Measurements from ENCODE around the gene RBMS2.

Gene RBMS2

DNA sequence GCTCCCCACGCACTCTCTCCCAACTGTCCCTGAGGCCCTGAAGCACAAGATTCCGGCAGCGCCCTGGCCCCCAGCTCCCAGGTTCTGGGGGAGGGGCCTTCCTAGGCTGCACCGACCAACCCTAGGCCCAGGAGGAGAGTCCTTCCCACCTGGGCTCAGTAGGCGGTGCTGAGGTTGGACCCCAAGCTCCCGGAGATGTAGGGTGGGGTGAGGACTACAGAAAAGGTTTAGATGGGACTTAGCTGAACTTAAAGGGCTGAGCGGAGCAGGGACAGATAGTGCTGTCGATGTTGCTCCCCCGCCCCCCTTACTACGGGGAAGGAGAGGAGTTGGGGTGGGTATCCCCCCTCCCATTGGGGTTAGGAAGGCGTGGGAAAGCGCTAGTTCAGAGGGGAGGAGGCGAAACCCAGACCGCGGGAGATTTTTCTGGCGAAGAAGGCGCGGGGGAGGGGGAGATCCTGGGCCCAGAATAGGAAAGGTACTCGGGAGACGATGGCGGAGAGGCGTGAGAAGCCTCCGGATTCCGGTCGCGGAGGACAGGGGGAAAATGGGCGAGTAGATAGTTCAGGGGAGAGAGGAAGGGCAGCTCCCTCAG, 112.7 kb downstream of the RBMS2 start:
- Histone ChIP-seq H3K18ac (ENCODE audit: low read length) (peak overlapping the region; percentile 54), H3K27ac (ENCODE audit: low read depth, low read length) (peak overlapping the region; percentile 91), H3K4me1 (ENCODE audit: control insufficient read depth, low read depth, low read length) (peaks cover 17% of the 10 kb centered on the region), H2BK15ac (replicated peaks; ENCODE audit: low read depth) (no peak overlapping the region), H3K56ac (ENCODE audit: low read length) (peak overlapping the region; percentile 91), H4K5ac (ENCODE audit: low read length) (no peak overlapping the region), H3K4ac (ENCODE audit: low read depth, low read length) (peak overlapping the region; percentile 44), H4K8ac (ENCODE audit: low read depth, low read length) (no peak overlapping the region), H2AK5ac (ENCODE audit: low read length) (no peak overlapping the region), H3K23ac (ENCODE audit: low read length) (peak overlapping the region; percentile 81), H3K27me3 (ENCODE audit: insufficient read depth, low read length, poor library complexity) (no peaks in the 10 kb centered on the region), H3K4me3 (ENCODE audit: low read length) (peak overlapping the region; percentile 79), H2BK120ac (ENCODE audit: low read depth, low read length) (no peak overlapping the region), H3K36me3 (ENCODE audit: control insufficient read depth, insufficient read depth, low read length) (peaks cover 8% of the 10 kb centered on the region), H3K4me2 (ENCODE audit: low read length) (peak overlapping the region; percentile 91), H2BK5ac (ENCODE audit: low read length) (peak overlapping the region; percentile 65), H3K79me2 (ENCODE audit: control insufficient read depth, insufficient read depth, low read length) (peaks cover 7% of the 10 kb centered on the region), H3K9ac (ENCODE audit: low read length) (peak overlapping the region; percentile 60), H3K79me1 (ENCODE audit: low read length) (peaks cover 8% of the 10 kb centered on the region)
- WGBS (ENCODE audit: extremely low coverage, insufficient coverage, low lambda C conversion rate): no CpG with 5 or more reads among the region's 27 CpGs
- DNase-seq: peak; percentile 87

DNA sequence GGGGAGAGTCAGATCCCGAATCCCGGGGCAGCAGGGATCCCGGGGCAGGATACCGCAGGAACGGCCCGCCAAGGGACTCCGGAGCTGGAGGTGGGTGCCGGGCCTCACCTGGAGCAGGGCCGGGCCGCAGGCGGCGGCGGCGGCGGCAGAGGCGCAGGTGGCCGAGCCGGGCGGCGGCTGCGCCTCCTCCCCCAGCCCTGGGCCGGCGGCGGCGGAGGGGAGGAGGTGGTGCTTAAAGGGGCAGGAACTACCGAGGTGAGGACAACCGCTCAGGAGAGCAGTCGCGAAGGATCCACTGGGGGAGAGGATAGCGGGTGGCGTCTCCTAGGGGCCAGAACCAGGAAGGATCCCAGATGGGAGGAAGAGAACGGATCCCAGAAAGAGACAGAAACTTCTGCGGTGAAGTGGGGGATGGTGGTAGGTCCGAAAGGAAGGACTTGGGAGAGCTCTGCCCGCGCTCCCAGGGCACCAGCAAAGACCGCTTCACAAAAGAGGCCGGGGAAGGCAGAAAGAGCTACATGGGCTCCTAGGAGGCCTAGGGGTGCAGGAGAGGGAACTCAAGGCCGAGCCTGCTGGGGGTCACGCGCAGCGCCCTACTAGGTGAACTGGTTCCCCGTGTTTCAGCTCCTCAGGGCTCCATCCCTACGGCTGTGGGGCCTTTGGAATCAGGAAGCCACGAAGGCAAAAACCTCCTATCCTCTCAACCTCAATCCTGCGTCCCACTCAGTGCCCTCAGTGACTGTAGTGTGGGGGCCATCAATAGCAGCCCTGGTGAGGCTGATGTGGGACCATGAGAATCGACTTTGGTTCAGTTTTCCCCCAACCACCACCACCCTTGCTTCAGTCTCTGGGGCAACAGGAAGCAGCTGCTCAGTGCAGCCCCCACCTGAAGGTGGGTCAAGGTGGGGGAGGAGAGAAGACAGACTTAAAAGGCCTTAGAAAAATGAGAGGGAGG, 113.5 kb downstream of the RBMS2 start:
- Histone ChIP-seq H3K4me3 (ENCODE audit: low read length) (peak overlapping the region; percentile 79), H3K4me2 (ENCODE audit: low read length) (peak overlapping the region; percentile 91), H2BK120ac (ENCODE audit: low read depth, low read length) (no peak overlapping the region), H3K79me1 (ENCODE audit: low read length) (peaks cover 10% of the 10 kb centered on the region), H3K36me3 (ENCODE audit: control insufficient read depth, insufficient read depth, low read length) (peaks cover 11% of the 10 kb centered on the region), H2BK5ac (ENCODE audit: low read length) (peak overlapping the region; percentile 65), H3K27me3 (ENCODE audit: insufficient read depth, low read length, poor library complexity) (no peaks in the 10 kb centered on the region), H3K4ac (ENCODE audit: low read depth, low read length) (peak overlapping the region; percentile 44), H4K8ac (ENCODE audit: low read depth, low read length) (no peak overlapping the region), H2AK5ac (ENCODE audit: low read length) (no peak overlapping the region), H3K9ac (ENCODE audit: low read length) (peak overlapping the region; percentile 60), H2BK15ac (replicated peaks; ENCODE audit: low read depth) (no peak overlapping the region), H3K4me1 (ENCODE audit: control insufficient read depth, low read depth, low read length) (peaks cover 17% of the 10 kb centered on the region), H3K18ac (ENCODE audit: low read length) (peak overlapping the region; percentile 54), H4K5ac (ENCODE audit: low read length) (no peak overlapping the region), H3K27ac (ENCODE audit: low read depth, low read length) (peak overlapping the region; percentile 91), H3K56ac (ENCODE audit: low read length) (peak overlapping the region; percentile 91), H3K23ac (ENCODE audit: low read length) (peak overlapping the region; percentile 81), H3K79me2 (ENCODE audit: control insufficient read depth, insufficient read depth, low read length) (peaks cover 3% of the 10 kb centered on the region)
- no CpG with 5 or more reads among the region's 47 CpGs for WGBS (ENCODE audit: extremely low coverage, insufficient coverage, low lambda C conversion rate)
- DNase-seq: peak; percentile 96

DNA sequence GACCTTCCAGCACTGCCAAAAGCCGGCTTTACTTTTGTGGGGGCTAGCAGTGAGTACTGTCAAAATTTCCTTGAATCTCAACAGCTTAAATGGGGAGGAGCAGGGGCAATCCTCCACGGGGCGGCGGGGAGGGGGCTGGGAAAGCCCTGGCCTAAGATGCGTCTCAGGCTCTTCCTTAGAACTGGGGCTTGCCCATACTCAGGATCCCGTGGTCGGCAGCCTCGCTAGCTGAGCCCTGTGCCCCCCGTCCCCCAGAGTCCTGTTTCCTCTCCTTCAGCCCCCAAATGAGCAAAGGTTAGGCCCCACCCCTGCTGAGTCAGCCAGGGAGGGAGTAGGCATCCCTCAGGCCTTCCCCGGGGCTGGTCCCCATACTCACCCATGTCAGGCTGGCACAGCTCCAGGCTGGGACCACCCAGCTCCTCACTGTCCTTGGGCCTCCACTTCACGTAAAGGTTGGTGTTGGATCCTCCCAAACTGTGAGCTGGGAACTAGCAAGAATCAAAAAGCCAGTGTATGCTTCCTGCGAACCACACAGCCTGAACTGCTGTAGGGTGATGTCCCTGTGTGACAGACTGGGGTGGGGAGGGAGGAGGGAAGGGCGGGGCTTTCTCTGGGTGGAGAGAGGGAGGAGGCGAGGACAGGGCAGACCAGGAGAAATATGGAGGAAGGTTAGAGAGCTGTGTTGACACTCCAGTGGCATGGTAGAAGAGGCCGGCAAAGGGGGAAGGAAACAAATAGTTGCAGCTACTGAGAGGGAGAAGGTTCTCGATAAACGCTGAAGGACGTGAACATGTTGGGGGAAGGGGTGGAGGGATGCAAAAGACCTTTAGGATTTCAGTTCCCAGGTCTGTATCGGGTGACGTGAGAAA, 114.4 kb downstream of the RBMS2 start:
- Histone ChIP-seq H3K4me1 (ENCODE audit: control insufficient read depth, low read depth, low read length) (peaks cover 17% of the 10 kb centered on the region), H2AK5ac (ENCODE audit: low read length) (no peak overlapping the region)
- peak; percentile 93 for DNase-seq

DNA sequence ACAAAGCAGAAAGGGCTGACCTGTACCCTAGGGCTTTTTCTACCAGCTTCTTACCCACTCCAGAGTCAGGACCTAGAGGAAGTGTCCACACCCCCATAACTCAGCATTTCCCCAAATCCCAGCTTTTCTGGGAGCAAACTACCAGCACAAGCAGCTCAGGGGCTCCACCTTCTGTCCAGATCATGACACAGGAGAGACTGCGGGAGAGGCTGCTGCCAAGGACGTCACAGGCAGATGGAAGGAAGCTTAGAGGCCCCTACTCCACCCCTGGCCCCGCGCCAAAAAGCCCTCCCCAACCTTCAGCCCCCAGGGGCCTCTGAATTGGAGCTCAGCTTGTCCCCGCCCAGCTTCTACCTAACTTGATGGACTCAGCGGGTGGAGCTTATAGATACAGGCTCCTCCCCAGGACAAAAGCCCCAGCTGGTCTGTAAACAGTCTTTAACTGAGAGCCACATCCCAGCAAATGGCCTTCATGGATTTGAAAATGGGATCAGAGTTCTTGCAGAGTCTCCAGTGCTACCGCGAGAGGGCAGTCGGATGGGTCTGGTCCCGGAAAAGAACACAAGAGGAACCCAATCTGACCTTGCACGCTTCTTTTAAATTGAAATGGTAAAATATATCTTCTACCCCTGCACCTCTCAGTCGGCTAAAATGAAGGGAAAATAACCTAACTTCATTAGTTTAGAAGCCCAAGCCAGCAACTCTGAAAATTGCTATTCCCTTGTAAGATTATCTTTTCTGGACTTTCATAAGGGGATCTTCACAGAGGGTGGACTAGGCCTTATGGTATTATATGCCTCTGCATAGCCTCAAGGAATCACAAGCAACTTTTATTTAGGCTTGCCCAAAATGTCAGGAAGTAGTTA, 115.3 kb downstream of the RBMS2 start:
- H3K4ac ChIP-seq (ENCODE audit: low read depth, low read length): no peak overlapping the region
- H3K79me1 ChIP-seq (ENCODE audit: low read length): peaks cover 7% of the 10 kb centered on the region
- no peak overlapping the region for H2AK5ac ChIP-seq (ENCODE audit: low read length)
- no peak overlapping the region for H3K23ac ChIP-seq (ENCODE audit: low read length)
- WGBS (ENCODE audit: extremely low coverage, insufficient coverage, low lambda C conversion rate): no CpG with 5 or more reads among the region's 12 CpGs
- peaks cover 11% of the 10 kb centered on the region for H3K36me3 ChIP-seq (ENCODE audit: control insufficient read depth, insufficient read depth, low read length)
- no peaks in the 10 kb centered on the region for H3K27me3 ChIP-seq (ENCODE audit: insufficient read depth, low read length, poor library complexity)
- no peak overlapping the region for H2BK120ac ChIP-seq (ENCODE audit: low read depth, low read length)
- peak overlapping the region; percentile 79 for H3K56ac ChIP-seq (ENCODE audit: low read length)
- H3K27ac ChIP-seq (ENCODE audit: low read depth, low read length): peak overlapping the region; percentile 65
- peaks cover 3% of the 10 kb centered on the region for H3K79me2 ChIP-seq (ENCODE audit: control insufficient read depth, insufficient read depth, low read length)
- H3K4me3 ChIP-seq (ENCODE audit: low read length): peak overlapping the region; percentile 10
- peak overlapping the region; percentile 83 for H3K4me2 ChIP-seq (ENCODE audit: low read length)
- H2BK5ac ChIP-seq (ENCODE audit: low read length): peak overlapping the region; percentile 58
- H2BK15ac ChIP-seq (replicated peaks; ENCODE audit: low read depth): no peak overlapping the region
- H4K8ac ChIP-seq (ENCODE audit: low read depth, low read length): no peak overlapping the region
- H4K5ac ChIP-seq (ENCODE audit: low read length): no peak overlapping the region
- H3K9ac ChIP-seq (ENCODE audit: low read length): peak overlapping the region; percentile 75
- no peak overlapping the region for H3K18ac ChIP-seq (ENCODE audit: low read length)
- H3K4me1 ChIP-seq (ENCODE audit: control insufficient read depth, low read depth, low read length): peaks cover 13% of the 10 kb centered on the region
- peak; percentile 100 for DNase-seq

More for the DNA sequence above, 114.4 kb downstream of the RBMS2 start:
- Histone ChIP-seq H2BK120ac (ENCODE audit: low read depth, low read length) (no peak overlapping the region), H3K18ac (ENCODE audit: low read length) (peak overlapping the region; percentile 15), H4K8ac (ENCODE audit: low read depth, low read length) (no peak overlapping the region), H3K23ac (ENCODE audit: low read length) (no peak overlapping the region), H3K27ac (ENCODE audit: low read depth, low read length) (peak overlapping the region; percentile 65), H3K9ac (ENCODE audit: low read length) (peak overlapping the region; percentile 75), H3K4me3 (ENCODE audit: low read length) (peak overlapping the region; percentile 79), H3K36me3 (ENCODE audit: control insufficient read depth, insufficient read depth, low read length) (peaks cover 11% of the 10 kb centered on the region), H2BK15ac (replicated peaks; ENCODE audit: low read depth) (no peak overlapping the region), H3K4me2 (ENCODE audit: low read length) (peak overlapping the region; percentile 83), H3K79me1 (ENCODE audit: low read length) (peaks cover 10% of the 10 kb centered on the region), H4K5ac (ENCODE audit: low read length) (no peak overlapping the region), H3K79me2 (ENCODE audit: control insufficient read depth, insufficient read depth, low read length) (peaks cover 3% of the 10 kb centered on the region), H2BK5ac (ENCODE audit: low read length) (peak overlapping the region; percentile 58), H3K4ac (ENCODE audit: low read depth, low read length) (no peak overlapping the region), H3K56ac (ENCODE audit: low read length) (peak overlapping the region; percentile 91), H3K27me3 (ENCODE audit: insufficient read depth, low read length, poor library complexity) (no peaks in the 10 kb centered on the region)
- no CpG with 5 or more reads among the region's 20 CpGs for WGBS (ENCODE audit: extremely low coverage, insufficient coverage, low lambda C conversion rate)

DNA sequence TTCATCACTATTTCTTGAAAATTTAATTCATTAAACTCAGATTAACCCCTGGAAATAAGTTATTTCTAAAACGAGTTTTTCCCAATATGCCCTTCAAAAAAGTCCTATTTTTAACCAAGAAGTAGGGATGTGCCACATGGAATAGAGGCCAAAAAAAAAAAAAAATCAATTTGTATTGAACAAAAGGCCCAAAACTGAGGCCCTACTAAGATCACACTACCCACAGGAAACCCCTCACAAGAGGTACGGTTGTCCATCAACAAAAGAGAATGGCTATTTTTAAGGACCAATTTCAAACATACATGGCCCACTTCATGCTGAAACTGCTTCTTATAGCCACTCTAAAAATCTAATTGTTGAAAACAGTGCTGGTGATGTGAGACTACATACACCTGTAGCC, 116.0 kb downstream of the RBMS2 start:
- Histone ChIP-seq H3K4ac (ENCODE audit: low read depth, low read length) (no peak overlapping the region), H3K4me2 (ENCODE audit: low read length) (no peak overlapping the region), H3K23ac (ENCODE audit: low read length) (no peak overlapping the region), H2BK5ac (ENCODE audit: low read length) (no peak overlapping the region), H3K4me3 (ENCODE audit: low read length) (no peak overlapping the region), H3K56ac (ENCODE audit: low read length) (no peak overlapping the region), H3K27me3 (ENCODE audit: insufficient read depth, low read length, poor library complexity) (no peaks in the 10 kb centered on the region), H3K9ac (ENCODE audit: low read length) (no peak overlapping the region), H4K5ac (ENCODE audit: low read length) (no peak overlapping the region), H2BK15ac (replicated peaks; ENCODE audit: low read depth) (no peak overlapping the region), H3K36me3 (ENCODE audit: control insufficient read depth, insufficient read depth, low read length) (peaks cover 15% of the 10 kb centered on the region), H2BK120ac (ENCODE audit: low read depth, low read length) (no peak overlapping the region), H3K79me1 (ENCODE audit: low read length) (peaks cover 11% of the 10 kb centered on the region), H2AK5ac (ENCODE audit: low read length) (no peak overlapping the region), H3K18ac (ENCODE audit: low read length) (no peak overlapping the region), H4K8ac (ENCODE audit: low read depth, low read length) (no peak overlapping the region), H3K27ac (ENCODE audit: low read depth, low read length) (no peak overlapping the region), H3K4me1 (ENCODE audit: control insufficient read depth, low read depth, low read length) (peaks cover 8% of the 10 kb centered on the region), H3K79me2 (ENCODE audit: control insufficient read depth, insufficient read depth, low read length) (peaks cover 5% of the 10 kb centered on the region)
- WGBS (ENCODE audit: extremely low coverage, insufficient coverage, low lambda C conversion rate): no CpG with 5 or more reads among the region's 2 CpGs
- DNase-seq: no peak

Data from mesendoderm (in vitro differentiated cells).